NT2/D1 (cell line): Measurements from ENCODE around the gene SNN.

Experiments used
- SUZ12 ChIP-seq: IDR thresholded peaks from 2 replicates; pipeline ENCODE4 v1.6.1; 2011; ENCODE audit not compliant: insufficient read length, insufficient read depth; ENCODE audit errors: extremely low read depth
- YY1 ChIP-seq: IDR thresholded peaks from 2 replicates; pipeline ENCODE4 v1.6.1; 2011; ENCODE audit not compliant: insufficient read length, insufficient read depth
- ZNF274 ChIP-seq: IDR thresholded peaks from 2 replicates; pipeline ENCODE4 v1.6.1; 2011; ENCODE audit warnings: mild to moderate bottlenecking, low read depth, low read length

DNA sequence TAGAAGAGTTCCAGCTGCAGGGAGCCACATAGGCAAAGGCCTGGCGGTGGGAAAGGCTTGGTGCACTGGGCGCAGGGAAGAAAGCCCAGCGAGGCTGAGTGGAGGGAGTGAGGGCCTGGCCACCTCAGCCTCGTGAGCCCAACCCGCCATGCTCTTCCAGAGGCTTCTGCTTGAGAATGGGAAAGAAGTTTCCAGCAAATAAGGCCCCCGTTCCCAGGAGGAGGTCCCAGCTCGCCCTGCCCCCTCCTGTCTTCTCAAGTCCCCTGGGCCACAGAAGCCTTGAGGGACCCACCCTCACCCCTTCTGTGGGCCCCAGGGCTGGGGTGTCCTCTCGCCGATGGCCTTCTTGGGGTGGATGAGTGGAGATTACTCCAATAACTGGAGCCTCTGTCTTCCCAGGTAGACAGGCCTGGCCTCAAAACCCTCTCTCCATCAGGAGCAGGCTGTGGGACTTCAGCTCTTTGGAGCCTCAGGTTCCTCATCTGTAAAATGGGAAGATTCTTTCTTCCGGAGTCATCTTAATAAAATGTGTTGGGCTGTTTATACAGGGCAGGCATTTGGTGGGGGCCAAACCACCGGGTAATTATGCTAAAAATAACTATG, 933 bp upstream of the SNN start:
- TF ChIP-seq YY1 (no peak), ZNF274 (no peak), SUZ12 (no peak)
